GM18951 (cell line): Measurements from ENCODE around the gene FXYD2.

Experiments used
- POLR2A ChIP-seq: IDR thresholded peaks from 4 replicates; pipeline ENCODE4 v1.6.1; 2011; ENCODE audit warnings: mild to moderate bottlenecking; ENCODE audit not compliant: insufficient read length, insufficient read depth; ENCODE audit errors: extremely low read depth
- in situ Hi-C: fragments of 300-500 bp; cut with MboI; formaldehyde crosslinking; loops from one replicate; pipeline ENCODE4 v1.12.0; 2022; ENCODE audit warnings: low sequenced_read_pairs, mixed read lengths, inconsistent platforms; ENCODE audit not compliant: unreplicated experiment

FXYD2 gene

GRCh38 chr11:117863383-117863782 lies 38.8 kb upstream of the FXYD2 start:
- in situ Hi-C loops: no loop called here
- TF ChIP-seq POLR2A: no peak

- TF ChIP-seq POLR2A: no peak
- in situ Hi-C loops: no loop called here
Observed at GRCh38 chr11:117862753-117863152, 38.2 kb upstream of the FXYD2 start.

- in situ Hi-C loops: no loop called here
- no peak for TF ChIP-seq POLR2A
Observed at GRCh38 chr11:117862019-117862725, 37.6 kb upstream of the FXYD2 start.

- in situ Hi-C loops: no loop called here
- TF ChIP-seq POLR2A: no peak
Observed at GRCh38 chr11:117861151-117862018, 36.8 kb upstream of the FXYD2 start.

GRCh38 chr11:117860139-117860538 lies 35.6 kb upstream of the FXYD2 start:
- TF ChIP-seq POLR2A: no peak
- in situ Hi-C loops: no loop called here

GRCh38 chr11:117859488-117860112 lies 35.1 kb upstream of the FXYD2 start:
- no peak for TF ChIP-seq POLR2A
- in situ Hi-C loops: no loop called here

- in situ Hi-C loops: no loop called here
- TF ChIP-seq POLR2A: no peak
Observed at GRCh38 chr11:117859061-117859460, 34.5 kb upstream of the FXYD2 start.

GRCh38 chr11:117857734-117858414 lies 33.3 kb upstream of the FXYD2 start:
- TF ChIP-seq POLR2A: no peak
- in situ Hi-C loops: no loop called here

GRCh38 chr11:117855912-117856651 lies 31.5 kb upstream of the FXYD2 start:
- no peak for TF ChIP-seq POLR2A
- in situ Hi-C loops: no loop called here

GRCh38 chr11:117855186-117855845 lies 30.8 kb upstream of the FXYD2 start:
- in situ Hi-C loops: no loop called here
- TF ChIP-seq POLR2A: no peak

- no peak for TF ChIP-seq POLR2A
- in situ Hi-C loops: no loop called here
Observed at GRCh38 chr11:117852309-117852708, 27.8 kb upstream of the FXYD2 start.

GRCh38 chr11:117851852-117852251 lies 27.3 kb upstream of the FXYD2 start:
- in situ Hi-C loops: no loop called here
- TF ChIP-seq POLR2A: no peak
